Astrocyte (in vitro differentiated cells and primary cell): ENCODE measurements around the gene EEF1AKMT1. TPM values are rescaled to one million over a fixed set of nuclear protein-coding genes. Genes with fewer than 3 reads are reported as not detected.
A peak's percentile ranks its signal among the peaks of the same experiment; 100 is the strongest.

Source experiments
- DNase-seq: peaks from one replicate; pipeline ENCODE4 v3.0.0-alpha.2; 2010; ENCODE audit warnings: low read depth
- FAIRE-seq: peaks from 2 replicates; lab custom pipeline; 2011; peaks lifted over from hg19 to GRCh38; lab: Jason Lieb, UNC
- H2AFZ ChIP-seq: 2 replicates; pipeline ENCODE4 v1.6.0; 2012; ENCODE audit warnings: low read depth, low read length, inconsistent platforms
- H3K27ac ChIP-seq: 2 replicates; pipeline ENCODE4 v1.5.1; 2011; ENCODE audit warnings: low read depth, low read length, inconsistent platforms
- H3K27me3 ChIP-seq: 2 replicates; pipeline ENCODE4 v1.6.0; 2011; ENCODE audit warnings: low read length, inconsistent platforms; ENCODE audit not compliant: insufficient read depth
- H3K36me3 ChIP-seq: 2 replicates; pipeline ENCODE4 v1.5.1; 2011; ENCODE audit warnings: low read length, inconsistent platforms; ENCODE audit not compliant: insufficient read depth
- H3K4me1 ChIP-seq: 2 replicates; pipeline ENCODE4 v1.5.1; 2011; ENCODE audit warnings: low read length, inconsistent platforms; ENCODE audit not compliant: insufficient read depth
- H3K4me2 ChIP-seq: 2 replicates; pipeline ENCODE4 v1.6.0; 2012; ENCODE audit warnings: low read length, inconsistent platforms
- H3K4me3 ChIP-seq: 2 replicates; pipeline ENCODE4 v1.5.1; 2011; ENCODE audit warnings: low read depth, mild to moderate bottlenecking, low read length, inconsistent platforms; ENCODE audit not compliant: insufficient read depth
- H3K79me2 ChIP-seq: 2 replicates; pipeline ENCODE4 v1.6.0; 2012; ENCODE audit warnings: mild to moderate bottlenecking, low read length, inconsistent platforms; ENCODE audit not compliant: insufficient read depth
- H3K9ac ChIP-seq: 2 replicates; pipeline ENCODE4 v1.6.0; 2012; ENCODE audit warnings: mild to moderate bottlenecking, low read length, inconsistent platforms
- H3K9me3 ChIP-seq: 2 replicates; pipeline ENCODE4 v1.5.1; 2012; ENCODE audit warnings: low read depth, mild to moderate bottlenecking, low read length, inconsistent platforms; ENCODE audit not compliant: insufficient read depth
- H4K20me1 ChIP-seq: 2 replicates; pipeline ENCODE4 v1.6.0; 2012; ENCODE audit warnings: low read length, inconsistent platforms; ENCODE audit not compliant: insufficient read depth
- H3K27ac Mint-ChIP-seq: one replicate; pipeline ENCODE4 v1.8.0; 2021; ENCODE audit warnings: mild to moderate bottlenecking, mixed read lengths; ENCODE audit not compliant: unreplicated experiment
- H3K27me3 Mint-ChIP-seq: one replicate; pipeline ENCODE4 v1.8.0; 2021; ENCODE audit warnings: low read depth, mixed read lengths; ENCODE audit not compliant: unreplicated experiment
- H3K36me3 Mint-ChIP-seq: one replicate; pipeline ENCODE4 v1.8.0; 2021; ENCODE audit warnings: low read depth, mixed read lengths; ENCODE audit not compliant: unreplicated experiment
- H3K4me1 Mint-ChIP-seq: one replicate; pipeline ENCODE4 v1.8.0; 2021; ENCODE audit warnings: low read depth, mixed read lengths; ENCODE audit not compliant: unreplicated experiment
- H3K4me3 Mint-ChIP-seq: one replicate; pipeline ENCODE4 v1.8.0; 2021; ENCODE audit warnings: mild to moderate bottlenecking, moderate library complexity, mixed read lengths; ENCODE audit not compliant: unreplicated experiment
- H3K9me3 Mint-ChIP-seq: one replicate; pipeline ENCODE4 v1.8.0; 2021; ENCODE audit warnings: mild to moderate bottlenecking, mixed read lengths; ENCODE audit not compliant: unreplicated experiment
- CTCF ChIP-seq: IDR thresholded peaks from 2 replicates; pipeline ENCODE4 v1.5.1; 2011; ENCODE audit warnings: low read depth, mild to moderate bottlenecking, inconsistent platforms, low read length, moderate library complexity; ENCODE audit not compliant: insufficient read depth
- EZH2 ChIP-seq: IDR thresholded peaks from 2 replicates; pipeline ENCODE4 v1.6.1; 2012; ENCODE audit warnings: mild to moderate bottlenecking, low read length, inconsistent platforms; ENCODE audit not compliant: insufficient read depth
- total RNA-seq: library from RNA; stranded (reverse); gene quantifications from 2 replicates; pipeline ENCODE4 v1.2.1, GENCODE V29; 2021

EEF1AKMT1 gene
- total RNA-seq, 1 donor from 2014 or later = 6.7 TPM

GRCh38 chr13:20728579-20729311 lies 45.0 kb downstream of the EEF1AKMT1 start:
- H3K4me2 ChIP-seq = no peak overlapping the region
- Mint-ChIP-seq H3K27me3 (peaks cover 4% of the 10 kb centered on the region), H3K9me3 (peaks cover 4% of the 10 kb centered on the region), H3K27ac (no peak overlapping the region), H3K4me3 (no peak overlapping the region), H3K4me1 (no peaks in the 10 kb centered on the region), H3K36me3 (no peaks in the 10 kb centered on the region)
- H4K20me1 ChIP-seq = no peaks in the 10 kb centered on the region
- FAIRE-seq (no peak), DNase-seq (no peak)
- no peaks in the 10 kb centered on the region for H3K27me3 ChIP-seq
- H3K9ac ChIP-seq = no peak overlapping the region
- no peak overlapping the region for H3K4me3 ChIP-seq
- no peak overlapping the region for H3K27ac ChIP-seq
- no peaks in the 10 kb centered on the region for H3K4me1 ChIP-seq
- H3K36me3 ChIP-seq = no peaks in the 10 kb centered on the region
- H3K9me3 ChIP-seq = no peaks in the 10 kb centered on the region
- H2AFZ ChIP-seq = no peak overlapping the region
- TF ChIP-seq EZH2 (no peak), CTCF (no peak)
- no peaks in the 10 kb centered on the region for H3K79me2 ChIP-seq

- no peak overlapping the region for H2AFZ ChIP-seq
- H3K9me3 ChIP-seq = no peaks in the 10 kb centered on the region
- no peaks in the 10 kb centered on the region for H3K4me1 ChIP-seq
- no peak overlapping the region for H3K4me3 Mint-ChIP-seq
- H3K79me2 ChIP-seq = no peaks in the 10 kb centered on the region
- no peaks in the 10 kb centered on the region for H3K36me3 ChIP-seq
- H3K4me3 ChIP-seq = no peak overlapping the region
- peaks cover under 1% of the 10 kb centered on the region for H3K36me3 Mint-ChIP-seq
- no peaks in the 10 kb centered on the region for H4K20me1 ChIP-seq
- FAIRE-seq = no peak
- peak overlapping the region; percentile 72 for H3K27ac Mint-ChIP-seq
- H3K27ac ChIP-seq = no peak overlapping the region
- TF ChIP-seq EZH2 = no peak
- TF ChIP-seq CTCF = no peak
- no peak overlapping the region for H3K9ac ChIP-seq
- H3K4me2 ChIP-seq = no peak overlapping the region
- H3K9me3 Mint-ChIP-seq = peaks cover 4% of the 10 kb centered on the region
- no peaks in the 10 kb centered on the region for H3K27me3 ChIP-seq
- no peak for DNase-seq
- H3K27me3 Mint-ChIP-seq = peaks cover 6% of the 10 kb centered on the region
- H3K4me1 Mint-ChIP-seq = no peaks in the 10 kb centered on the region
These were observed 45.9 kb downstream of the EEF1AKMT1 start for GRCh38 chr13:20727856-20728255.
